ENCODE results near the gene SYNGR1. TPM values are rescaled to one million over a fixed set of nuclear protein-coding genes. Genes with fewer than 3 reads are reported as not detected.

Gene SYNGR1
- total RNA-seq, 1 experiment from 2014 or later: 47.7 TPM

DNA sequence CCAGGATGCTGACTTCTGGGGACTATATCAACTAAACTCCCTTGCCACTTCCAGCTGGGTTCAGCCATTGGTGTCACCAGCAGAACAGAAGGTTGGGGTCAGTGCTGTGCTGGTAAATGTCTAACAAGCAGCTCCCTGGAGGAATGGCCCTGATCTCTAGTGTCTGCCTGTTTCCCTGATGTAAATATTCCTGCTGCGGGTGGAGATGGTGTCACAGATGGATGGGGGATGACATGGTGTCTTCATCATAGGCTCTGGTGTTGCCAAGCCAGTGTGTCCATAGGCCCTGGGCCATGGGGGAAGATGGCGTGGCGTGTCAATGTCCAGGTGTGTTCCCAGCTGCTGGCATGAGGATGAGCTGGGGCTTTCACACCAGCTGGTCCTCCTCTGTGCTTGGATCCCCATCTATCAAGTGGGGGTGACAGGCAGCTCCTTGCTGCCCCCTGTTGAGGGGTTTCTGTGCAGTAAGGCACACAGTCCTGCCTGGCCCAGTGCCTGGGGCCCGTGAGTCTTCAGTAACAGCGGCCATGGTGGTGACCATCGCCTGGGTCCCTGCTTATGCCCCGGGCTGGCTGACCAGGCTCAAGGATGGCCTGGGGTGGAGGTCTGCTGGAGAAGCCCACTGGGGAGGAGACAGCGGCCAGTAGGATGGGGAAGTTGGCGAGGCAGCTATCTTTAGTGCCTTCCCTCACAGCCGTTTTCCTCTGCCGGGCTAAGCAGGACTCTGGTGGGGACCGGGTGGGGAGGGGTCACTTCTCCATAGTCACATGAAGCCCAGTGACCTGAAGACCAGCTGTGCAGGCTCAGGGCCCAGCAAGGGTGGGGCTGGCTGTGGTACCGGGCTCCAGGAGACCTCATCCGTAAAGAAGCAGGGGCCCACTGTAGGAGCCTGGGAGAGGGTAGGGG, 43.1 kb upstream of the SYNGR1 start:
- peak; percentile 77 for DNase-seq

GRCh38 chr22:39308614-39309363, 41.0 kb upstream of the SYNGR1 start:
- Histone ChIP-seq H3K27ac (ENCODE audit: low read length) (no peak overlapping the region), H3K4me2 (ENCODE audit: low read depth, low read length, poor library complexity, severe bottlenecking) (no peak overlapping the region), H2AFZ (ENCODE audit: low read length) (no peak overlapping the region)

More for the DNA sequence above, 43.1 kb upstream of the SYNGR1 start:
- H3K36me3 ChIP-seq (ENCODE audit: insufficient read depth, low read length): peaks cover 13% of the 10 kb centered on the region
- H3K27me3 ChIP-seq (ENCODE audit: low read length): no peaks in the 10 kb centered on the region
- H3K4me2 ChIP-seq (ENCODE audit: low read depth, low read length, poor library complexity, severe bottlenecking): no peak overlapping the region
- H3K79me2 ChIP-seq (ENCODE audit: low read length): no peaks in the 10 kb centered on the region
- H3K4me3 ChIP-seq (ENCODE audit: low read length): no peak overlapping the region
- H3K9me3 ChIP-seq (ENCODE audit: low read length): no peaks in the 10 kb centered on the region
- H4K20me1 ChIP-seq (ENCODE audit: insufficient read depth, low read depth, low read length): peaks cover 27% of the 10 kb centered on the region; the same call in 1 of the 2 replicates
- no peak overlapping the region for H3K9ac ChIP-seq (ENCODE audit: low read length)
- H3K4me1 ChIP-seq (ENCODE audit: low read length): peaks cover 5% of the 10 kb centered on the region; the same call in 1 of the 2 replicates
- no peak overlapping the region for H3K27ac ChIP-seq (ENCODE audit: low read length)
- no peak overlapping the region for H2AFZ ChIP-seq (ENCODE audit: low read length)
- no peaks in the 10 kb centered on the region for H3K9me2 ChIP-seq (replicated peaks; ENCODE audit: insufficient read depth, low read length)

DNA sequence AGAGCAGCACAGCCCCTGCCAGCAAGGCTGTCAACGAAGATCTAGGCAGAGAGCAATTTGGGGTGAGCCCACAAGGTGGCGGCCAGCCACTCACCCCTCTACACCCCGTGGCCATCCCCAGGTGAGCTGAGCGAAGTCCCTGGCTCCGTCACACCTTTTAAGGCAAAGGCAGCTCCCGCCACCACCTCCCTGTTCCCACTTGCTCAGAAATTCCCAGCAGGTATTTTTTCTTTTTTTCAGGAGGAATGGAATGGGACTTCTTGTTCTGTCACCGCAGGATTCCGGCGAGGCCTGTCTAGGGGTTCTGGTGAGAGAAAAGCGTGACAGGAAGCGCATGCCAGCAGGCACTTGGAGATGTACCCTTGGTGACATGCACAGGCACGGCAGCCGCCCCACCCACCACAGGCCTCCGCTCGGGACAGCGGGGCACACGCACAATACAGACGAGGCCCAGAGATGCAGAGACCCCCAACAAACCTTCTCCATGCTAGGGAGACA, 40.4 kb upstream of the SYNGR1 start:
- Histone ChIP-seq H3K4me1 (ENCODE audit: low read length) (no peaks in the 10 kb centered on the region; the same call in 1 of the 2 replicates), H3K79me2 (ENCODE audit: low read length) (no peaks in the 10 kb centered on the region), H4K20me1 (ENCODE audit: insufficient read depth, low read depth, low read length) (peaks cover 53% of the 10 kb centered on the region), H3K27me3 (ENCODE audit: low read length) (no peaks in the 10 kb centered on the region), H3K9me3 (ENCODE audit: low read length) (no peaks in the 10 kb centered on the region), H3K9me2 (replicated peaks; ENCODE audit: insufficient read depth, low read length) (no peaks in the 10 kb centered on the region), H3K27ac (ENCODE audit: low read length) (no peak overlapping the region), H3K4me2 (ENCODE audit: low read depth, low read length, poor library complexity, severe bottlenecking) (no peak overlapping the region), H3K9ac (ENCODE audit: low read length) (no peak overlapping the region), H3K4me3 (ENCODE audit: low read length) (no peak overlapping the region), H3K36me3 (ENCODE audit: insufficient read depth, low read length) (peaks cover 35% of the 10 kb centered on the region), H2AFZ (ENCODE audit: low read length) (no peak overlapping the region)
- peak; percentile 67 for DNase-seq

More at GRCh38 chr22:39308614-39309363, 41.0 kb upstream of the SYNGR1 start:
- DNase-seq: no peak
- no peaks in the 10 kb centered on the region; the same call in 1 of the 2 replicates for H3K4me1 ChIP-seq (ENCODE audit: low read length)
- H3K9me2 ChIP-seq (replicated peaks; ENCODE audit: insufficient read depth, low read length): no peaks in the 10 kb centered on the region
- H3K9ac ChIP-seq (ENCODE audit: low read length): no peak overlapping the region
- no peaks in the 10 kb centered on the region for H3K79me2 ChIP-seq (ENCODE audit: low read length)
- H3K9me3 ChIP-seq (ENCODE audit: low read length): no peaks in the 10 kb centered on the region
- peaks cover 31% of the 10 kb centered on the region for H3K36me3 ChIP-seq (ENCODE audit: insufficient read depth, low read length)
- H3K4me3 ChIP-seq (ENCODE audit: low read length): no peak overlapping the region
- no peaks in the 10 kb centered on the region for H3K27me3 ChIP-seq (ENCODE audit: low read length)
- peaks cover 46% of the 10 kb centered on the region; the same call in 1 of the 2 replicates for H4K20me1 ChIP-seq (ENCODE audit: insufficient read depth, low read depth, low read length)

GRCh38 chr22:39309881-39310714, 39.7 kb upstream of the SYNGR1 start:
- DNase-seq: no peak
- H4K20me1 ChIP-seq (ENCODE audit: insufficient read depth, low read depth, low read length): peaks cover 60% of the 10 kb centered on the region
- no peak overlapping the region for H3K4me2 ChIP-seq (ENCODE audit: low read depth, low read length, poor library complexity, severe bottlenecking)
- peaks cover 42% of the 10 kb centered on the region for H3K36me3 ChIP-seq (ENCODE audit: insufficient read depth, low read length)
- peak overlapping the region; percentile 11; the same call in 1 of the 2 replicates for H3K27ac ChIP-seq (ENCODE audit: low read length)
- H3K9me2 ChIP-seq (replicated peaks; ENCODE audit: insufficient read depth, low read length): no peaks in the 10 kb centered on the region
- no peak overlapping the region for H3K9ac ChIP-seq (ENCODE audit: low read length)
- peaks cover 3% of the 10 kb centered on the region; the same call in 1 of the 2 replicates for H3K4me1 ChIP-seq (ENCODE audit: low read length)
- H3K4me3 ChIP-seq (ENCODE audit: low read length): no peak overlapping the region
- H2AFZ ChIP-seq (ENCODE audit: low read length): no peak overlapping the region
- no peaks in the 10 kb centered on the region for H3K27me3 ChIP-seq (ENCODE audit: low read length)
- no peaks in the 10 kb centered on the region for H3K79me2 ChIP-seq (ENCODE audit: low read length)
- no peaks in the 10 kb centered on the region for H3K9me3 ChIP-seq (ENCODE audit: low read length)

DNA sequence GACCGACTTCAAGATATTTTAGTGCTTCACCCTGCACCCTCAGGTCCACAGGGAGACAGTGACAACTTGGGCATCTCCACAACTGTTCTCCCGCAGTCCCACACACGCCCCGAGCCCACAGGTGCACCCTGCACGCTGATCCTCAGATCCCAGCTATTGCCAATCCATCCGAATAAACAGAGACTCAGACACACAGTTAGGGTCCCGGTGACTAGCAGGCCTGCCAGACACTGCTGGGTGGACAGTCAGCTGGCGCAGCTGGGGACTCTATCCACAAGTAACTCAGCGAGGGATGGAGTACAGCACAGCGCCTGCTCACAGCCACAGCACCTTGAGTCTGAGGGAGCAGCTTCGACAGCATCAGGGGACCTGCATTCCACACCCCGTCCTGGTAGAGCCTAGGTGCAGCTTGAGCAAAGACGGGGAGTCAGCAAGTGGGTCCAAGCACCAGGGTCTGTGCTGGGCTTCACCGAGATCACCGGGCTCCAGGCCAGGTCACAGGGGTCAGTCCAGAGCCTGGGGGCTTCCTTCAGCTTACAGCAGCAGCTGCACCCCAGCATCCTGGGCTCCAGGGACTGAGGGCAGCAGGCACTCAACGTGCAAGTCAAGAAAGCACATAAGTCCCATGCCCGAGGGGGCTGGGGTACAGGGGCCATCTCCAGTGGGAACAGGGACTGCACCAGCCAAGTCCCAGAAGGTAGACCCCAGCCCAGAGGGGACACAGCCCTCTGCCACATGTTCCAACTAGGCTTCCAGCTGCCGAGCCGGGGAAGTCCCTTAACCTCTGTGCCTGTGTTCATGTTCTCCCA, 38.0 kb upstream of the SYNGR1 start:
- Histone ChIP-seq H3K9me3 (ENCODE audit: low read length) (no peaks in the 10 kb centered on the region), H3K79me2 (ENCODE audit: low read length) (peaks cover 12% of the 10 kb centered on the region), H3K4me3 (ENCODE audit: low read length) (no peak overlapping the region), H4K20me1 (ENCODE audit: insufficient read depth, low read depth, low read length) (peaks cover 77% of the 10 kb centered on the region), H3K27me3 (ENCODE audit: low read length) (no peaks in the 10 kb centered on the region), H3K9ac (ENCODE audit: low read length) (no peak overlapping the region), H2AFZ (ENCODE audit: low read length) (no peak overlapping the region), H3K27ac (ENCODE audit: low read length) (no peak overlapping the region), H3K4me1 (ENCODE audit: low read length) (peaks cover 15% of the 10 kb centered on the region), H3K9me2 (replicated peaks; ENCODE audit: insufficient read depth, low read length) (no peaks in the 10 kb centered on the region), H3K36me3 (ENCODE audit: insufficient read depth, low read length) (peaks cover 59% of the 10 kb centered on the region), H3K4me2 (ENCODE audit: low read depth, low read length, poor library complexity, severe bottlenecking) (no peak overlapping the region)
- DNase-seq: no peak

DNA sequence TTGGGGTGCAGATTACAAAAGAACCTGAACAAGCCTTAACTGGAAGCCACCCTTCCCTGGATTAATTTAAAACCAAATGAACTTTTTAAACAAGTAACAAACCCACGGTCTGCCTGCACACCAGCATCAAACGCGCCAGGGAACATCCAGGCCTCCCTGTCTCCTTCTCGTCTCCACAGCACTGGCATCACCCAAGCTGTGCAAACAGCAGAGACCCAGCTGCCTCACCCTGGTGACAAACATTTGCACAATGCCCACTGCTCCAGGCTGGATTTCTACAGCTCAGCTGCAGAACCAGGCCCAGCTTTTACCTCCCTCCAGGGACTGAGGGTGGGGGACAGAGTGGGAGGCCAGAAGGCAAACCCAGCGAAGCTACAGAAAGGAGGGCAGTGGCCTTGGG, 37.4 kb upstream of the SYNGR1 start:
- Histone ChIP-seq H3K79me2 (ENCODE audit: low read length) (peaks cover 18% of the 10 kb centered on the region), H3K4me3 (ENCODE audit: low read length) (no peak overlapping the region), H4K20me1 (ENCODE audit: insufficient read depth, low read depth, low read length) (peaks cover 83% of the 10 kb centered on the region), H3K27me3 (ENCODE audit: low read length) (no peaks in the 10 kb centered on the region), H3K4me1 (ENCODE audit: low read length) (peaks cover 21% of the 10 kb centered on the region), H3K27ac (ENCODE audit: low read length) (no peak overlapping the region), H3K9me2 (replicated peaks; ENCODE audit: insufficient read depth, low read length) (no peaks in the 10 kb centered on the region), H3K36me3 (ENCODE audit: insufficient read depth, low read length) (peaks cover 65% of the 10 kb centered on the region), H3K9me3 (ENCODE audit: low read length) (no peaks in the 10 kb centered on the region), H2AFZ (ENCODE audit: low read length) (no peak overlapping the region), H3K4me2 (ENCODE audit: low read depth, low read length, poor library complexity, severe bottlenecking) (no peak overlapping the region), H3K9ac (ENCODE audit: low read length) (no peak overlapping the region)
- DNase-seq: no peak

DNA sequence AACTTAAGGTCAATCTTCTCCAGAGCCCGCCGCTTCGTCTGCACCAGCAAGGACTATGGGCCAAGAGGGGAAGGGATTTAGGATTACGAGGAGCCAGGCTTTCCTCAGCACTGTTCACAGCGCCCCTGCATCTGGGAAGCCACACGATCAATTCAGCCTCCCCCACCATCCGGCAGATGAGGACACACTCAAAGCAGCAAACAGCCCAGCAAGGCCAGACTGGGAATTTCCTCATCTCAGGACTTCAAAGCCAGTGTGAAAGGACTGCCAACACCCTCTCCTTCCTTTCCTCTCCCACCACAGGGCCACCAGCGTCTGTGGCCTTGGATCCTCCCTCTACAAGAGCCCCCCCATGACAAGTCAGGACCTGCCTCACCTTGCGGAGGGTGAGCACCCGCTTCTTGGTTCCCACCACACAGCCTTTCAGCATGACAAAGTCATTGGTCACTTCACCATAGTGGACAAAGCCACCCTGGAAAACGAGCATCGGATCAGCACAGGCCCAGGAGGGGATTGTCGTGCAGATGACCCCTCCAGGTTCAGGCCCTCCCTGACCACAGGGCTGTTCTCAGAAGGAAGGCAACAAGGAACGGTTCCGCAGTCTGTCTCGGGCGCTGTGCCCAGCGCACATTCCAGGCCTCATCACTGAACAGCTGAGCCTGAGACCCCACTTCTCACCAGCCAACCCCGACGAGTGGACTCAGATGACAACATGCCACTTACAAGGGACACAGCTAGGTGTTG, 36.4 kb upstream of the SYNGR1 start:
- Histone ChIP-seq H3K9ac (ENCODE audit: low read length) (no peak overlapping the region), H4K20me1 (ENCODE audit: insufficient read depth, low read depth, low read length) (peaks cover 89% of the 10 kb centered on the region), H3K27ac (ENCODE audit: low read length) (no peak overlapping the region), H3K36me3 (ENCODE audit: insufficient read depth, low read length) (peaks cover 71% of the 10 kb centered on the region), H3K4me1 (ENCODE audit: low read length) (peaks cover 31% of the 10 kb centered on the region), H2AFZ (ENCODE audit: low read length) (no peak overlapping the region), H3K27me3 (ENCODE audit: low read length) (no peaks in the 10 kb centered on the region), H3K4me2 (ENCODE audit: low read depth, low read length, poor library complexity, severe bottlenecking) (no peak overlapping the region), H3K9me3 (ENCODE audit: low read length) (no peaks in the 10 kb centered on the region), H3K9me2 (replicated peaks; ENCODE audit: insufficient read depth, low read length) (no peaks in the 10 kb centered on the region), H3K4me3 (ENCODE audit: low read length) (no peak overlapping the region), H3K79me2 (ENCODE audit: low read length) (peaks cover 27% of the 10 kb centered on the region)
- no peak for DNase-seq
